ENCODE measurements around the gene SPRY4.
A peak's percentile ranks its signal among the peaks of the same experiment; 100 is the strongest.
"Not testable (repeated sequence)": the region's sequence is repeated elsewhere in the genome, so short reads cannot be mapped to it uniquely, and the experiment has no call there.

Gene SPRY4

GRCh38 chr5:142297786-142298185 lies 27.0 kb downstream of the SPRY4 start:
- H3K36me3 ChIP-seq (ENCODE audit: control insufficient read depth, insufficient read depth, low read length); H3K9ac ChIP-seq (ENCODE audit: low read depth, low read length); H3K4me3 ChIP-seq (ENCODE audit: low read depth, low read length); H3K27me3 ChIP-seq (ENCODE audit: control insufficient read depth, insufficient read depth, low read length); H3K9me3 ChIP-seq (ENCODE audit: control insufficient read depth, insufficient read depth, low read length): not testable (repeated sequence)
- H3K4me1 ChIP-seq (ENCODE audit: control insufficient read depth, insufficient read depth, low read length), result peaks cover 11% of the 10 kb centered on the region

GRCh38 chr5:142296914-142297417 lies 27.9 kb downstream of the SPRY4 start:
- H3K9me3 ChIP-seq (ENCODE audit: control insufficient read depth, insufficient read depth, low read length), result no peaks in the 10 kb centered on the region
- no peaks in the 10 kb centered on the region for H3K36me3 ChIP-seq (ENCODE audit: control insufficient read depth, insufficient read depth, low read length)
- H3K4me3 ChIP-seq (ENCODE audit: low read depth, low read length), result no peak overlapping the region
- peaks cover 11% of the 10 kb centered on the region for H3K4me1 ChIP-seq (ENCODE audit: control insufficient read depth, insufficient read depth, low read length)
- no peaks in the 10 kb centered on the region for H3K27me3 ChIP-seq (ENCODE audit: control insufficient read depth, insufficient read depth, low read length)
- H3K9ac ChIP-seq (ENCODE audit: low read depth, low read length), result no peak overlapping the region

- Histone ChIP-seq H3K9ac (ENCODE audit: low read depth, low read length) (no peak overlapping the region), H3K4me3 (ENCODE audit: low read depth, low read length) (no peak overlapping the region), H3K9me3 (ENCODE audit: control insufficient read depth, insufficient read depth, low read length) (no peaks in the 10 kb centered on the region), H3K4me1 (ENCODE audit: control insufficient read depth, insufficient read depth, low read length) (peaks cover 11% of the 10 kb centered on the region), H3K36me3 (ENCODE audit: control insufficient read depth, insufficient read depth, low read length) (no peaks in the 10 kb centered on the region), H3K27me3 (ENCODE audit: control insufficient read depth, insufficient read depth, low read length) (no peaks in the 10 kb centered on the region)
Observed at GRCh38 chr5:142295960-142296860, 28.6 kb downstream of the SPRY4 start.

DNA sequence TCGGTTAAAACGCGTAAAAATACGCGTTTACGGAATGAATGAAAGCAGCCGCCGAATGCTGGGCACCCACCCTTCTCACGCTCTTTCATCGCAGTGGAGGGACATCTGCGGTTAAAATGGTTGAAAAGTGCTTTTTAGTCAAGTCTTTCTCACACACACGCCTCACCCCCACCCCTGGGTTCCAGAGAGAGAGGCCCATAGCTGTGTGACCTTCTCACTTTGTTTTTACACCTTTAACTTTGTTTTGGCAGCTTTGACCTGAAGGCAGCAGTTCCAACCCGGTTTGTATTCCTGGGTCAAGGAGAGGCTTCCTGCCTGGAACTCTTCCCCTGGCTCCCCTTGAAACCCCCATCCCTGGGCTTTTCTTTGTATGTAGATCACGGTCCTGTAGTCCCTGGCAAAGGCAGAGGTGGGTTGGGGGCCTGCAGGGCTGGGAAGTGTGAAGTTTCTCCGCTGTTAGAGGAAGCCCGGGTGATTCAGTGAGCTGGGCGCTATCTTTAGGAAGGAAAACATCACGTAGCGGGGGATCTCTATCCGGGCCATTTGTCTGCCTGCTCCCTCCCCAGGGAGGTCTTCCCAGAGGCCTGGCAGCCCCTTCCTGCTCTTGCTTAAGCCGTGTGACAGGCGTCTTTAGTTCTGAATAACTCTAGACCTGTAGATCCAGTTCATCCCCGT lies 29.6 kb downstream of the SPRY4 start:
- Histone ChIP-seq H3K27me3 (ENCODE audit: control insufficient read depth, insufficient read depth, low read length) (no peaks in the 10 kb centered on the region), H3K4me1 (ENCODE audit: control insufficient read depth, insufficient read depth, low read length) (peaks cover 13% of the 10 kb centered on the region), H3K36me3 (ENCODE audit: control insufficient read depth, insufficient read depth, low read length) (no peaks in the 10 kb centered on the region), H3K9ac (ENCODE audit: low read depth, low read length) (peak overlapping the region; percentile 12), H3K9me3 (ENCODE audit: control insufficient read depth, insufficient read depth, low read length) (no peaks in the 10 kb centered on the region), H3K4me3 (ENCODE audit: low read depth, low read length) (no peak overlapping the region)

DNA sequence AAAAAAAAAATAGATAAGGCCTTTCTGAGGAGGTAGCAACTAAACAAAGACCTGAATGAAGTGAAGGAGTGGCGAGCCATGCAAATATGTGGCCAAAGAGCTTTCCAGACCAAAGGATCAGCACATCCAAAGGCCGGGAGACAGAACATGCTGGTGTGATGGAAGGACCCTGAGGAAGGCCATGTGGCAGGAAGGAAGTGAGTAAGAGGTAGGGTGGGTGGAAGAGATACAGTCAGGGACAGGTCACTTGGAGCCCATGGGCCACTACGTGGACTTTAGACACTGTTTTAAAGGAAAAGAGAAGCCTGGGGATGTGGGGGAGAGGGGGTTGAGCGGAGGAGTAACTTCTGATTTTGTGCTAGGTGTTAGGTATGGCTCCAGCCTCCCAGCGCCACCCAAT lies 31.3 kb downstream of the SPRY4 start:
- H3K4me1 ChIP-seq (ENCODE audit: control insufficient read depth, insufficient read depth, low read length), result peaks cover 13% of the 10 kb centered on the region
- no peaks in the 10 kb centered on the region for H3K36me3 ChIP-seq (ENCODE audit: control insufficient read depth, insufficient read depth, low read length)
- H3K9me3 ChIP-seq (ENCODE audit: control insufficient read depth, insufficient read depth, low read length), result no peaks in the 10 kb centered on the region
- H3K27me3 ChIP-seq (ENCODE audit: control insufficient read depth, insufficient read depth, low read length), result no peaks in the 10 kb centered on the region
- H3K4me3 ChIP-seq (ENCODE audit: low read depth, low read length), result no peak overlapping the region
- no peak overlapping the region for H3K9ac ChIP-seq (ENCODE audit: low read depth, low read length)

- Histone ChIP-seq H3K4me1 (ENCODE audit: control insufficient read depth, insufficient read depth, low read length) (peaks cover 13% of the 10 kb centered on the region), H3K36me3 (ENCODE audit: control insufficient read depth, insufficient read depth, low read length) (no peaks in the 10 kb centered on the region), H3K4me3 (ENCODE audit: low read depth, low read length) (no peak overlapping the region), H3K27me3 (ENCODE audit: control insufficient read depth, insufficient read depth, low read length) (no peaks in the 10 kb centered on the region), H3K9ac (ENCODE audit: low read depth, low read length) (no peak overlapping the region), H3K9me3 (ENCODE audit: control insufficient read depth, insufficient read depth, low read length) (no peaks in the 10 kb centered on the region)
Observed at GRCh38 chr5:142292808-142293207, 32.0 kb downstream of the SPRY4 start.

- Histone ChIP-seq H3K27me3 (ENCODE audit: control insufficient read depth, insufficient read depth, low read length) (no peaks in the 10 kb centered on the region), H3K4me1 (ENCODE audit: control insufficient read depth, insufficient read depth, low read length) (peaks cover 13% of the 10 kb centered on the region)
Observed at GRCh38 chr5:142292249-142292648, 32.6 kb downstream of the SPRY4 start.

GRCh38 chr5:142290577-142291299 lies 34.1 kb downstream of the SPRY4 start:
- no peaks in the 10 kb centered on the region for H3K9me3 ChIP-seq (ENCODE audit: control insufficient read depth, insufficient read depth, low read length)
- H3K4me1 ChIP-seq (ENCODE audit: control insufficient read depth, insufficient read depth, low read length), result peaks cover 8% of the 10 kb centered on the region
- H3K36me3 ChIP-seq (ENCODE audit: control insufficient read depth, insufficient read depth, low read length), result no peaks in the 10 kb centered on the region
- H3K27me3 ChIP-seq (ENCODE audit: control insufficient read depth, insufficient read depth, low read length), result no peaks in the 10 kb centered on the region
- no peak overlapping the region for H3K9ac ChIP-seq (ENCODE audit: low read depth, low read length)
- H3K4me3 ChIP-seq (ENCODE audit: low read depth, low read length), result no peak overlapping the region

More at GRCh38 chr5:142292249-142292648, 32.6 kb downstream of the SPRY4 start:
- Histone ChIP-seq H3K9me3 (ENCODE audit: control insufficient read depth, insufficient read depth, low read length) (no peaks in the 10 kb centered on the region), H3K9ac (ENCODE audit: low read depth, low read length) (no peak overlapping the region), H3K36me3 (ENCODE audit: control insufficient read depth, insufficient read depth, low read length) (no peaks in the 10 kb centered on the region), H3K4me3 (ENCODE audit: low read depth, low read length) (no peak overlapping the region)

GRCh38 chr5:142289708-142290576 lies 34.9 kb downstream of the SPRY4 start:
- no peaks in the 10 kb centered on the region for H3K36me3 ChIP-seq (ENCODE audit: control insufficient read depth, insufficient read depth, low read length)
- H3K4me3 ChIP-seq (ENCODE audit: low read depth, low read length), result no peak overlapping the region
- no peaks in the 10 kb centered on the region for H3K27me3 ChIP-seq (ENCODE audit: control insufficient read depth, insufficient read depth, low read length)
- H3K9ac ChIP-seq (ENCODE audit: low read depth, low read length), result no peak overlapping the region
- H3K4me1 ChIP-seq (ENCODE audit: control insufficient read depth, insufficient read depth, low read length), result peaks cover 2% of the 10 kb centered on the region
- no peaks in the 10 kb centered on the region for H3K9me3 ChIP-seq (ENCODE audit: control insufficient read depth, insufficient read depth, low read length)

DNA sequence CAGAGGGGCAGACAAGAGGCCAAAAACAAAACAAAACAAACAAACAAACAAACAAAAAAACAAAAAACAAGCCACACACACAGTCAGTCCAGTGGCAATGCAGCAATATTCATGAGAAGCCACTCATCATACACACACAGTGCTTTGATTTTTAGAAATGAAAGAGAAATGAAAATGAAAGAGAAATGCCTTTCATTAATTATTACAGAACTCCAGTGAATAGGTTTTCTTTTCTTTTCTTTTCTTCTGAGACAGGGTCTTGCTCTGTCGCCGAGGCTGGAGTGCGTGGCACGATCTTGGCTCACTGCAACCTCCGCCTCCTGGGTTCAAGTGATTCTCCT lies 36.9 kb downstream of the SPRY4 start:
- Histone ChIP-seq H3K9ac (ENCODE audit: low read depth, low read length) (no peak overlapping the region), H3K4me1 (ENCODE audit: control insufficient read depth, insufficient read depth, low read length) (peaks cover 2% of the 10 kb centered on the region), H3K36me3 (ENCODE audit: control insufficient read depth, insufficient read depth, low read length) (no peaks in the 10 kb centered on the region), H3K9me3 (ENCODE audit: control insufficient read depth, insufficient read depth, low read length) (no peaks in the 10 kb centered on the region), H3K27me3 (ENCODE audit: control insufficient read depth, insufficient read depth, low read length) (no peaks in the 10 kb centered on the region), H3K4me3 (ENCODE audit: low read depth, low read length) (no peak overlapping the region)

Measured in iPS-15b (cell line).